HEK293 (cell line): Measurements from ENCODE around the gene B4GALT5.

Experiments
- CTCF ChIA-PET: fragments of 350-600 bp; formaldehyde crosslinking; extraction: SDS; loops from one replicate; lab custom pipeline; 2021; ENCODE audit warnings: antibody characterized with exemption; lab: Yijun Ruan, JAX
- POLR2A ChIA-PET: fragments of 300-600 bp; formaldehyde crosslinking; extraction: SDS; loops from one replicate; lab custom pipeline; 2020; ENCODE audit warnings: antibody characterized with exemption, inconsistent platforms; lab: Yijun Ruan, JAX
- H3K27ac ChIP-seq: fragments of 200-500 bp; sonication (Bioruptor generic); 2 replicates; pipeline ENCODE4 v1.5.1; 2014; ENCODE audit warnings: low read depth, low read length, control low read depth, inconsistent platforms; ENCODE audit errors: extremely low read depth
- H3K36me3 ChIP-seq, 2 experiments: fragments of 200-500 bp in 1 of 2; sonication (Bioruptor generic) in 1 of 2; 1 replicate in 1 of 2; 2 replicates in 1 of 2; pipeline ENCODE4 v1.5.1; 2014 to 2017; ENCODE audit warnings: inconsistent platforms in 2 of 2, low read length in 2 of 2; ENCODE audit not compliant: control insufficient read depth in 2 of 2, insufficient read depth in 1 of 2
- H3K4me1 ChIP-seq: fragments of 200-500 bp; sonication (Bioruptor generic); 2 replicates; pipeline ENCODE4 v1.5.1; 2014; ENCODE audit warnings: mild to moderate bottlenecking, low read length, inconsistent platforms; ENCODE audit not compliant: control insufficient read depth, insufficient read depth
- H3K4me3 ChIP-seq: 2 replicates; pipeline ENCODE4 v1.5.1; 2011; ENCODE audit warnings: low read depth, mild to moderate bottlenecking, control low read depth, low read length, moderate library complexity
- H3K9me3 ChIP-seq: fragments of 200-500 bp; sonication (Bioruptor generic); 2 replicates; pipeline ENCODE4 v1.5.1; 2014; ENCODE audit warnings: low read depth, low read length, inconsistent platforms; ENCODE audit not compliant: control insufficient read depth, insufficient read depth
- GLIS2 ChIP-seq: fragments of 450-650 bp; formaldehyde crosslinking; IDR thresholded peaks from 2 replicates; pipeline ENCODE4 v1.5.1; 2016; ENCODE audit warnings: missing biosample characterization, missing genetic modification characterization
- MYNN ChIP-seq: fragments of 450-650 bp; formaldehyde crosslinking; IDR thresholded peaks from 2 replicates; pipeline ENCODE4 v1.5.1; 2016; ENCODE audit warnings: missing biosample characterization, missing genetic modification characterization, borderline replicate concordance
- REPIN1 ChIP-seq: fragments of 450-650 bp; formaldehyde crosslinking; IDR thresholded peaks from 2 replicates; pipeline ENCODE4 v1.5.1; 2017; ENCODE audit warnings: missing biosample characterization, missing genetic modification characterization, low read depth
- SALL2 ChIP-seq: fragments of 450-650 bp; formaldehyde crosslinking; IDR thresholded peaks from 2 replicates; pipeline ENCODE4 v1.5.0; 2017; ENCODE audit warnings: missing biosample characterization, mild to moderate bottlenecking, missing genetic modification characterization, borderline replicate concordance
- YY1 ChIP-seq: fragments of 450-650 bp; formaldehyde crosslinking; IDR thresholded peaks from 2 replicates; pipeline ENCODE4 v1.5.1; 2018; ENCODE audit warnings: missing biosample characterization, missing genetic modification characterization
- ZNF157 ChIP-seq: fragments of 450-650 bp; formaldehyde crosslinking; IDR thresholded peaks from 2 replicates; pipeline ENCODE4 v1.5.1; 2016; ENCODE audit warnings: missing biosample characterization, missing genetic modification characterization
- ZNF16 ChIP-seq: fragments of 450-650 bp; formaldehyde crosslinking; IDR thresholded peaks from 2 replicates; pipeline ENCODE4 v1.5.1; 2016; ENCODE audit warnings: low read depth, missing biosample characterization, missing genetic modification characterization
- ZNF174 ChIP-seq: fragments of 450-650 bp; formaldehyde crosslinking; IDR thresholded peaks from 2 replicates; pipeline ENCODE4 v1.5.0; 2017; ENCODE audit warnings: missing biosample characterization, mild to moderate bottlenecking, missing genetic modification characterization
- ZNF175 ChIP-seq: fragments of 450-650 bp; formaldehyde crosslinking; IDR thresholded peaks from 2 replicates; pipeline ENCODE4 v1.5.1; 2016; ENCODE audit warnings: missing biosample characterization, missing genetic modification characterization
- ZNF366 ChIP-seq: fragments of 450-650 bp; formaldehyde crosslinking; conservative IDR thresholded peaks from 2 replicates; pipeline ENCODE4 v1.5.1; 2016; ENCODE audit warnings: missing biosample characterization, missing genetic modification characterization
- ZNF391 ChIP-seq: fragments of 450-650 bp; formaldehyde crosslinking; IDR thresholded peaks from 2 replicates; pipeline ENCODE4 v1.5.1; 2016; ENCODE audit warnings: low read depth, missing biosample characterization, missing genetic modification characterization, borderline replicate concordance
- ZNF510 ChIP-seq: fragments of 450-650 bp; formaldehyde crosslinking; IDR thresholded peaks from 2 replicates; pipeline ENCODE4 v1.5.1; 2018; ENCODE audit warnings: mild to moderate bottlenecking, missing genetic modification characterization, missing biosample characterization; ENCODE audit not compliant: insufficient replicate concordance
- ZNF514 ChIP-seq: fragments of 450-650 bp; formaldehyde crosslinking; IDR thresholded peaks from 2 replicates; pipeline ENCODE4 v1.5.1; 2016; ENCODE audit warnings: missing biosample characterization, missing genetic modification characterization
- ZNF660 ChIP-seq: fragments of 450-650 bp; IDR thresholded peaks from 2 replicates; pipeline ENCODE4 v1.5.1; 2018; ENCODE audit warnings: missing biosample characterization, mild to moderate bottlenecking, missing genetic modification characterization
- ZNF747 ChIP-seq: fragments of 450-650 bp; formaldehyde crosslinking; IDR thresholded peaks from 2 replicates; pipeline ENCODE4 v1.5.1; 2016; ENCODE audit warnings: missing biosample characterization, missing genetic modification characterization
- ZNF777 ChIP-seq: fragments of 450-650 bp; formaldehyde crosslinking; IDR thresholded peaks from 2 replicates; pipeline ENCODE4 v1.5.1; 2017; ENCODE audit warnings: missing biosample characterization, missing genetic modification characterization, borderline replicate concordance
- ZNF843 ChIP-seq: fragments of 450-650 bp; formaldehyde crosslinking; IDR thresholded peaks from 2 replicates; pipeline ENCODE4 v1.5.1; 2016; ENCODE audit warnings: missing biosample characterization, missing genetic modification characterization
- ZSCAN23 ChIP-seq: fragments of 450-650 bp; formaldehyde crosslinking; IDR thresholded peaks from 2 replicates; pipeline ENCODE4 v1.5.1; 2016; ENCODE audit warnings: missing biosample characterization, missing genetic modification characterization
- TF ChIP-seq, protein P1 (sequence below): fragments of 450-650 bp; IDR thresholded peaks from 2 replicates; pipeline ENCODE4 v1.5.1; 2018; ENCODE audit warnings: missing biosample characterization, missing genetic modification characterization
- TF ChIP-seq, protein P2 (sequence below): fragments of 450-650 bp; formaldehyde crosslinking; IDR thresholded peaks from 2 replicates; pipeline ENCODE4 v1.5.1; 2016; ENCODE audit warnings: missing biosample characterization, missing genetic modification characterization
- TF ChIP-seq, protein P3 (sequence below): fragments of 450-650 bp; formaldehyde crosslinking; IDR thresholded peaks from 2 replicates; pipeline ENCODE4 v1.5.1; 2016; ENCODE audit warnings: missing biosample characterization, missing genetic modification characterization
- TF ChIP-seq, protein P4 (sequence below): fragments of 450-650 bp; IDR thresholded peaks from 2 replicates; pipeline ENCODE4 v1.5.1; 2018; ENCODE audit warnings: missing biosample characterization, mild to moderate bottlenecking, missing genetic modification characterization
- TF ChIP-seq, protein P5 (sequence below): fragments of 450-650 bp; formaldehyde crosslinking; IDR thresholded peaks from 2 replicates; pipeline ENCODE4 v1.5.1; 2016; ENCODE audit warnings: missing biosample characterization, missing genetic modification characterization
- TF ChIP-seq, protein P6 (sequence below): fragments of 450-650 bp; formaldehyde crosslinking; IDR thresholded peaks from 2 replicates; pipeline ENCODE4 v1.5.1; 2016; ENCODE audit warnings: missing biosample characterization, missing genetic modification characterization
- TF ChIP-seq, protein P7 (sequence below): fragments of 450-650 bp; formaldehyde crosslinking; IDR thresholded peaks from 2 replicates; pipeline ENCODE4 v1.5.1; 2017; ENCODE audit warnings: missing biosample characterization, missing genetic modification characterization

B4GALT5 gene

DNA sequence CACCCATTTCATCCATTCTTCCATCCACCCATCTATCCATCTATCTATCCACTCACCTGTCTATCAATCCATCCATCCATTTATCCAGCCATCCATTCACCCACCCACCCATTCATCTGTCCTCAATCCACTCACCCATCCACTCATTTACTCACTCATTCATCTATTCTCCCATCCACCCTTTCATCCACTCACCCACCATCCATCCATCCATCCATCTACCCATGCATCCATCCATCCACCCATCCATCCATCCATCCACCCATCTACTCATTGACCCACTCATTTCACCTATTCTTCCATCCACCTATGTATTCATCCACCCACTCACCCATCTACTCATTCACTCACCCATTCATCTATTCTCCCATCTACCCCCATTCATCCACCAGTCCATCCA, 121.6 kb downstream of the B4GALT5 start:
- H3K4me3 ChIP-seq: no peak overlapping the region
- H3K36me3 ChIP-seq: no peaks in the 10 kb centered on the region
- H3K4me1 ChIP-seq: no peaks in the 10 kb centered on the region
- no peak overlapping the region for H3K27ac ChIP-seq
- H3K9me3 ChIP-seq: no peaks in the 10 kb centered on the region
- CTCF ChIA-PET: no interaction called here
- POLR2A ChIA-PET: no interaction called here
- TF ChIP-seq ZNF366 (tag by site-specific recombination): peak; percentile 97
- TF ChIP-seq SALL2 (tag by site-specific recombination): no peak
- no peak for TF ChIP-seq ZNF843 (tag by site-specific recombination)
- TF ChIP-seq, protein P1, sequence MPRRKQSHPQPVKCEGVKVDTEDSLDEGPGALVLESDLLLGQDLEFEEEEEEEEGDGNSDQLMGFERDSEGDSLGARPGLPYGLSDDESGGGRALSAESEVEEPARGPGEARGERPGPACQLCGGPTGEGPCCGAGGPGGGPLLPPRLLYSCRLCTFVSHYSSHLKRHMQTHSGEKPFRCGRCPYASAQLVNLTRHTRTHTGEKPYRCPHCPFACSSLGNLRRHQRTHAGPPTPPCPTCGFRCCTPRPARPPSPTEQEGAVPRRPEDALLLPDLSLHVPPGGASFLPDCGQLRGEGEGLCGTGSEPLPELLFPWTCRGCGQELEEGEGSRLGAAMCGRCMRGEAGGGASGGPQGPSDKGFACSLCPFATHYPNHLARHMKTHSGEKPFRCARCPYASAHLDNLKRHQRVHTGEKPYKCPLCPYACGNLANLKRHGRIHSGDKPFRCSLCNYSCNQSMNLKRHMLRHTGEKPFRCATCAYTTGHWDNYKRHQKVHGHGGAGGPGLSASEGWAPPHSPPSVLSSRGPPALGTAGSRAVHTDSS (tag by site-specific recombination): no peak
- TF ChIP-seq ZNF510: no peak
- no peak for TF ChIP-seq ZNF174
- TF ChIP-seq MYNN (tag by site-specific recombination): no peak
- no peak for TF ChIP-seq ZNF175 (tag by site-specific recombination)
- TF ChIP-seq ZNF777: no peak
- TF ChIP-seq ZSCAN23: no peak
- TF ChIP-seq, protein P2, sequence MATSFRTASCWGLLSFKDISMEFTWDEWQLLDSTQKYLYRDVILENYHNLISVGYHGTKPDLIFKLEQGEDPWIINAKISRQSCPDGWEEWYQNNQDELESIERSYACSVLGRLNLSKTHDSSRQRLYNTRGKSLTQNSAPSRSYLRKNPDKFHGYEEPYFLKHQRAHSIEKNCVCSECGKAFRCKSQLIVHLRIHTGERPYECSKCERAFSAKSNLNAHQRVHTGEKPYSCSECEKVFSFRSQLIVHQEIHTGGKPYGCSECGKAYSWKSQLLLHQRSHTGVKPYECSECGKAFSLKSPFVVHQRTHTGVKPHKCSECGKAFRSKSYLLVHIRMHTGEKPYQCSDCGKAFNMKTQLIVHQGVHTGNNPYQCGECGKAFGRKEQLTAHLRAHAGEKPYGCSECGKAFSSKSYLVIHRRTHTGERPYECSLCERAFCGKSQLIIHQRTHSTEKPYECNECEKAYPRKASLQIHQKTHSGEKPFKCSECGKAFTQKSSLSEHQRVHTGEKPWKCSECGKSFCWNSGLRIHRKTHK (tag by site-specific recombination): no peak
- no peak for TF ChIP-seq ZNF747 (tag by site-specific recombination)
- no peak for TF ChIP-seq ZNF660 (tag by site-specific recombination)
- no peak for TF ChIP-seq ZNF391 (tag by site-specific recombination)
- TF ChIP-seq, protein P3, sequence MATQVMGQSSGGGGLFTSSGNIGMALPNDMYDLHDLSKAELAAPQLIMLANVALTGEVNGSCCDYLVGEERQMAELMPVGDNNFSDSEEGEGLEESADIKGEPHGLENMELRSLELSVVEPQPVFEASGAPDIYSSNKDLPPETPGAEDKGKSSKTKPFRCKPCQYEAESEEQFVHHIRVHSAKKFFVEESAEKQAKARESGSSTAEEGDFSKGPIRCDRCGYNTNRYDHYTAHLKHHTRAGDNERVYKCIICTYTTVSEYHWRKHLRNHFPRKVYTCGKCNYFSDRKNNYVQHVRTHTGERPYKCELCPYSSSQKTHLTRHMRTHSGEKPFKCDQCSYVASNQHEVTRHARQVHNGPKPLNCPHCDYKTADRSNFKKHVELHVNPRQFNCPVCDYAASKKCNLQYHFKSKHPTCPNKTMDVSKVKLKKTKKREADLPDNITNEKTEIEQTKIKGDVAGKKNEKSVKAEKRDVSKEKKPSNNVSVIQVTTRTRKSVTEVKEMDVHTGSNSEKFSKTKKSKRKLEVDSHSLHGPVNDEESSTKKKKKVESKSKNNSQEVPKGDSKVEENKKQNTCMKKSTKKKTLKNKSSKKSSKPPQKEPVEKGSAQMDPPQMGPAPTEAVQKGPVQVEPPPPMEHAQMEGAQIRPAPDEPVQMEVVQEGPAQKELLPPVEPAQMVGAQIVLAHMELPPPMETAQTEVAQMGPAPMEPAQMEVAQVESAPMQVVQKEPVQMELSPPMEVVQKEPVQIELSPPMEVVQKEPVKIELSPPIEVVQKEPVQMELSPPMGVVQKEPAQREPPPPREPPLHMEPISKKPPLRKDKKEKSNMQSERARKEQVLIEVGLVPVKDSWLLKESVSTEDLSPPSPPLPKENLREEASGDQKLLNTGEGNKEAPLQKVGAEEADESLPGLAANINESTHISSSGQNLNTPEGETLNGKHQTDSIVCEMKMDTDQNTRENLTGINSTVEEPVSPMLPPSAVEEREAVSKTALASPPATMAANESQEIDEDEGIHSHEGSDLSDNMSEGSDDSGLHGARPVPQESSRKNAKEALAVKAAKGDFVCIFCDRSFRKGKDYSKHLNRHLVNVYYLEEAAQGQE: no peak
- no peak for TF ChIP-seq GLIS2
- no peak for TF ChIP-seq ZNF157 (tag by site-specific recombination)
- no peak for TF ChIP-seq YY1 (tag by site-specific recombination)
- 0 out of 2 replicates have a peak, but pooled peaks have one; percentile 30 for TF ChIP-seq ZNF514 (tag by site-specific recombination)
- TF ChIP-seq, protein P4, sequence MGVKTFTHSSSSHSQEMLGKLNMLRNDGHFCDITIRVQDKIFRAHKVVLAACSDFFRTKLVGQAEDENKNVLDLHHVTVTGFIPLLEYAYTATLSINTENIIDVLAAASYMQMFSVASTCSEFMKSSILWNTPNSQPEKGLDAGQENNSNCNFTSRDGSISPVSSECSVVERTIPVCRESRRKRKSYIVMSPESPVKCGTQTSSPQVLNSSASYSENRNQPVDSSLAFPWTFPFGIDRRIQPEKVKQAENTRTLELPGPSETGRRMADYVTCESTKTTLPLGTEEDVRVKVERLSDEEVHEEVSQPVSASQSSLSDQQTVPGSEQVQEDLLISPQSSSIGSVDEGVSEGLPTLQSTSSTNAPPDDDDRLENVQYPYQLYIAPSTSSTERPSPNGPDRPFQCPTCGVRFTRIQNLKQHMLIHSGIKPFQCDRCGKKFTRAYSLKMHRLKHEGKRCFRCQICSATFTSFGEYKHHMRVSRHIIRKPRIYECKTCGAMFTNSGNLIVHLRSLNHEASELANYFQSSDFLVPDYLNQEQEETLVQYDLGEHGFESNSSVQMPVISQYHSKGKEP: no peak
- TF ChIP-seq REPIN1 (tag by site-specific recombination): no peak
- TF ChIP-seq, protein P5, sequence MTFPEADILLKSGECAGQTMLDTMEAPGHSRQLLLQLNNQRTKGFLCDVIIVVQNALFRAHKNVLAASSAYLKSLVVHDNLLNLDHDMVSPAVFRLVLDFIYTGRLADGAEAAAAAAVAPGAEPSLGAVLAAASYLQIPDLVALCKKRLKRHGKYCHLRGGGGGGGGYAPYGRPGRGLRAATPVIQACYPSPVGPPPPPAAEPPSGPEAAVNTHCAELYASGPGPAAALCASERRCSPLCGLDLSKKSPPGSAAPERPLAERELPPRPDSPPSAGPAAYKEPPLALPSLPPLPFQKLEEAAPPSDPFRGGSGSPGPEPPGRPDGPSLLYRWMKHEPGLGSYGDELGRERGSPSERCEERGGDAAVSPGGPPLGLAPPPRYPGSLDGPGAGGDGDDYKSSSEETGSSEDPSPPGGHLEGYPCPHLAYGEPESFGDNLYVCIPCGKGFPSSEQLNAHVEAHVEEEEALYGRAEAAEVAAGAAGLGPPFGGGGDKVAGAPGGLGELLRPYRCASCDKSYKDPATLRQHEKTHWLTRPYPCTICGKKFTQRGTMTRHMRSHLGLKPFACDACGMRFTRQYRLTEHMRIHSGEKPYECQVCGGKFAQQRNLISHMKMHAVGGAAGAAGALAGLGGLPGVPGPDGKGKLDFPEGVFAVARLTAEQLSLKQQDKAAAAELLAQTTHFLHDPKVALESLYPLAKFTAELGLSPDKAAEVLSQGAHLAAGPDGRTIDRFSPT (tag by site-specific recombination): no peak
- TF ChIP-seq, protein P6, sequence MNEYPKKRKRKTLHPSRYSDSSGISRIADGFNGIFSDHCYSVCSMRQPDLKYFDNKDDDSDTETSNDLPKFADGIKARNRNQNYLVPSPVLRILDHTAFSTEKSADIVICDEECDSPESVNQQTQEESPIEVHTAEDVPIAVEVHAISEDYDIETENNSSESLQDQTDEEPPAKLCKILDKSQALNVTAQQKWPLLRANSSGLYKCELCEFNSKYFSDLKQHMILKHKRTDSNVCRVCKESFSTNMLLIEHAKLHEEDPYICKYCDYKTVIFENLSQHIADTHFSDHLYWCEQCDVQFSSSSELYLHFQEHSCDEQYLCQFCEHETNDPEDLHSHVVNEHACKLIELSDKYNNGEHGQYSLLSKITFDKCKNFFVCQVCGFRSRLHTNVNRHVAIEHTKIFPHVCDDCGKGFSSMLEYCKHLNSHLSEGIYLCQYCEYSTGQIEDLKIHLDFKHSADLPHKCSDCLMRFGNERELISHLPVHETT (tag by site-specific recombination): no peak
- no peak for TF ChIP-seq ZNF16 (tag by site-specific recombination)
- TF ChIP-seq, protein P7, sequence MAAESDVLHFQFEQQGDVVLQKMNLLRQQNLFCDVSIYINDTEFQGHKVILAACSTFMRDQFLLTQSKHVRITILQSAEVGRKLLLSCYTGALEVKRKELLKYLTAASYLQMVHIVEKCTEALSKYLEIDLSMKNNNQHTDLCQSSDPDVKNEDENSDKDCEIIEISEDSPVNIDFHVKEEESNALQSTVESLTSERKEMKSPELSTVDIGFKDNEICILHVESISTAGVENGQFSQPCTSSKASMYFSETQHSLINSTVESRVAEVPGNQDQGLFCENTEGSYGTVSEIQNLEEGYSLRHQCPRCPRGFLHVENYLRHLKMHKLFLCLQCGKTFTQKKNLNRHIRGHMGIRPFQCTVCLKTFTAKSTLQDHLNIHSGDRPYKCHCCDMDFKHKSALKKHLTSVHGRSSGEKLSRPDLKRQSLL (tag by site-specific recombination): no peak
